Adrenal gland (tissue), 12 donors: Measurements from ENCODE around the gene HIPK4. TPM values are rescaled to one million over a fixed set of nuclear protein-coding genes. Genes with fewer than 3 reads are reported as not detected.
A peak's percentile ranks its signal among the peaks of the same experiment; 100 is the strongest.
"Not testable (repeated sequence)": the region's sequence is repeated elsewhere in the genome, so short reads cannot be mapped to it uniquely, and the experiment has no call there.

ENCODE experiments used
- DNase-seq, 7 donors: peaks; one replicate each; pipeline ENCODE4 v3.0.0-alpha.2; 2019 to 2020
- H3K27ac ChIP-seq, 5 donors: fragments of 200-600 bp; sonication (generic) in 4 of 5; 1 replicate in 3 of 5; 2 replicates in 2 of 5; pipeline versions ENCODE4 v1.5.1 to v1.8.0; 2016 to 2020; ENCODE audit warnings: mild to moderate bottlenecking in 1 of 5
- H3K27me3 ChIP-seq: fragments of 200-600 bp; 2 replicates; pipeline ENCODE4 v1.8.0; 2021
- H3K36me3 ChIP-seq, 2 donors: fragments of 200-600 bp; replicated peaks in 1 of 2; 1 replicate in 1 of 2; 2 replicates in 1 of 2; pipeline versions ENCODE4 v1.5.1 to v1.8.0; 2018 to 2022
- H3K4me1 ChIP-seq, 2 donors: fragments of 200-600 bp; replicated peaks in 1 of 2; 1 replicate in 1 of 2; 2 replicates in 1 of 2; pipeline versions ENCODE4 v1.5.1 to v1.8.0; 2018 to 2021
- H3K4me3 ChIP-seq, 4 donors: fragments of 200-600 bp; sonication (generic) in 3 of 4; one replicate each; pipeline ENCODE4 v1.5.1; 2016 to 2018
- H3K9me3 ChIP-seq, 3 donors: fragments of 200-600 bp; sonication (generic) in 1 of 3; replicated peaks in 1 of 3; 1 replicate in 2 of 3; 2 replicates in 1 of 3; pipeline versions ENCODE4 v1.5.1 to v1.8.0; 2016 to 2021
- CTCF ChIP-seq, 6 experiments: fragments of 450-650 bp in 4 of 6; fragments of 200-600 bp in 2 of 6; sonication (generic) in 1 of 6; IDR thresholded peaks; 1 replicate in 5 of 6; 2 replicates in 1 of 6; pipeline versions ENCODE4 v1.5.1 to v1.8.0; 2016 to 2021; ENCODE audit warnings: antibody characterized with exemption in 6 of 6, mild to moderate bottlenecking in 2 of 6, moderate library complexity in 1 of 6
- POLR2A ChIP-seq, 2 donors: fragments of 450-650 bp; IDR thresholded peaks; one replicate each; pipeline ENCODE4 v1.6.1; 2017; ENCODE audit warnings: antibody characterized with exemption in 2 of 2, mild to moderate bottlenecking in 2 of 2, moderate library complexity in 1 of 2
- WGBS, 4 donors: extraction: QIAGEN DNeasy Blood & Tissue Kit in 2 of 4; methylation state at CpG; one replicate each; pipeline versions ENCODE4 v1.1.5 to v1.1.7; 2013 to 2017; 5-methylcytosine and 5-hydroxymethylcytosine counted together
- intact Hi-C, 2 donors: fragments of 100-400 bp; cut with DNase I; formaldehyde crosslinking; loops; one replicate each; pipeline versions ENCODE4 v1.14.1 to v1.15.0; 2022 to 2023
- polyA plus RNA-seq, 3 donors: library from polyadenylated mRNA; stranded (reverse); fragments of 200-250 nt in 2 of 3; fragments of 350-450 nt in 1 of 3; fragmentation: Illumina TruSeq in 1 of 3; extraction: RNeasy Lipid Tissue Mini Kit (QIAGEN cat#74804) in 1 of 3; gene quantifications; one replicate each; pipeline ENCODE4 v1.2.3, GENCODE V29; 2013 to 2014
- total RNA-seq, 9 donors: library from RNA; depleted of rRNA in 4 of 9; stranded (reverse); fragments of >200 nt in 4 of 9; fragments of 120-200 nt in 1 of 9; fragmentation: NEBNext Ultra II Directional in 1 of 9; extraction: Animal tissue kit (Norgen Biotek cat#: 25700) in 1 of 9; gene quantifications; one replicate each; pipeline versions ENCODE4 v1.1.0 to v1.2.4, GENCODE V29; 2013 to 2023
- donor health status: healthy with polysubstance abuse.
- donor health status: Bipolar disorder and iron deficiency.
- donor health status: DM: yes; HTN: yes; CAD: no.
- donor health status: DM: no; HTN: no; CAD: no.
- donor health status: DM: no; HTN: no; CAD: no.
- donor health status: DM: yes; HTN: yes; CAD: no.

HIPK4 gene
- total and polyA plus RNA-seq, 12 donors = 0.06 to 0.34 (median 0.20) TPM; not detected in 3

- TF ChIP-seq POLR2A (IDR thresholded peaks at IDR 0.05) = peak in 1 of 2 donors; percentile 33
- TF ChIP-seq CTCF (IDR thresholded peaks at IDR 0.05) = no peak
- Histone ChIP-seq H3K27me3 (no peaks in the 10 kb centered on the region), H3K4me3 (peak overlapping the region in 1 of 4 donors; percentile 16), H3K9me3 (no peaks in the 10 kb centered on the region), H3K4me1 (peaks cover 12 to 23% of the 10 kb centered on the region in 2 donors), H3K36me3 (no peaks in the 10 kb centered on the region), H3K27ac (peak overlapping the region in 4 of 5 donors; percentile 18 to 74 (median 54))
- intact Hi-C loops = no loop called here
- 31 to 37% (median 36%) methylated on average over 8 to 16 of the region's 16 CpGs for WGBS, 4 donors
- DNase-seq = peak in 5 of 7 donors; percentile 57 to 77 (median 73)
These were observed 21.3 kb upstream of the HIPK4 start for GRCh38 chr19:40411125-40411842.

- no peak for DNase-seq
- Histone ChIP-seq H3K9me3 (no peaks in the 10 kb centered on the region), H3K36me3 (no peaks in the 10 kb centered on the region), H3K4me1 (peaks cover 12 to 23% of the 10 kb centered on the region in 2 donors), H3K4me3 (no peak overlapping the region), H3K27ac (peak overlapping the region in 1 of 5 donors; percentile 52), H3K27me3 (no peaks in the 10 kb centered on the region)
- WGBS, 4 donors = 40 to 69% (median 61%) methylated on average over 3 to 9 of the region's 9 CpGs
- intact Hi-C loops = no loop called here
- TF ChIP-seq POLR2A (IDR thresholded peaks at IDR 0.05) = no peak
- TF ChIP-seq CTCF (IDR thresholded peaks at IDR 0.05) = no peak
These were observed 20.0 kb upstream of the HIPK4 start for GRCh38 chr19:40410030-40410389.

GRCh38 chr19:40408598-40408925 lies 18.6 kb upstream of the HIPK4 start:
- H3K9me3 ChIP-seq, H3K36me3 ChIP-seq, intact Hi-C loops, H3K27me3 ChIP-seq, H3K4me3 ChIP-seq, H3K27ac ChIP-seq, DNase-seq: not testable (repeated sequence)
- 87 to 97% (median 90%) methylated on average over 6 to 8 of the region's 8 CpGs for WGBS, 4 donors
- H3K4me1 ChIP-seq = peaks cover 12 to 32% of the 10 kb centered on the region in 2 donors

- no peak for DNase-seq
- Histone ChIP-seq H3K27ac (no peak overlapping the region), H3K36me3 (no peaks in the 10 kb centered on the region), H3K4me3 (no peak overlapping the region), H3K9me3 (no peaks in the 10 kb centered on the region), H3K4me1 (peaks cover 16 to 37% of the 10 kb centered on the region in 2 donors), H3K27me3 (no peaks in the 10 kb centered on the region)
- intact Hi-C loops = no loop called here
- no peak for TF ChIP-seq POLR2A (IDR thresholded peaks at IDR 0.05)
- TF ChIP-seq CTCF (IDR thresholded peaks at IDR 0.05) = no peak
- WGBS, 4 donors = 56 to 92% (median 69%) methylated on average over 5 to 22 of the region's 22 CpGs
These were observed 18.0 kb upstream of the HIPK4 start for GRCh38 chr19:40407714-40408597.
